ENCODE data around the gene CACNA1C.

CACNA1C gene

GRCh38 chr12:2543801-2544200, 491.0 kb downstream of the CACNA1C start:
- no peak for DNase-seq

GRCh38 chr12:2544230-2544629, 491.4 kb downstream of the CACNA1C start:
- DNase-seq, result no peak

GRCh38 chr12:2547273-2548044, 494.7 kb downstream of the CACNA1C start:
- no peak for DNase-seq

- no peak for DNase-seq
Observed at GRCh38 chr12:2548081-2548480, 495.3 kb downstream of the CACNA1C start.

- no peak for DNase-seq
Observed at GRCh38 chr12:2550561-2551411, 498.0 kb downstream of the CACNA1C start.

- no peak for DNase-seq
Observed at GRCh38 chr12:2551412-2551900, 498.7 kb downstream of the CACNA1C start.

DNA sequence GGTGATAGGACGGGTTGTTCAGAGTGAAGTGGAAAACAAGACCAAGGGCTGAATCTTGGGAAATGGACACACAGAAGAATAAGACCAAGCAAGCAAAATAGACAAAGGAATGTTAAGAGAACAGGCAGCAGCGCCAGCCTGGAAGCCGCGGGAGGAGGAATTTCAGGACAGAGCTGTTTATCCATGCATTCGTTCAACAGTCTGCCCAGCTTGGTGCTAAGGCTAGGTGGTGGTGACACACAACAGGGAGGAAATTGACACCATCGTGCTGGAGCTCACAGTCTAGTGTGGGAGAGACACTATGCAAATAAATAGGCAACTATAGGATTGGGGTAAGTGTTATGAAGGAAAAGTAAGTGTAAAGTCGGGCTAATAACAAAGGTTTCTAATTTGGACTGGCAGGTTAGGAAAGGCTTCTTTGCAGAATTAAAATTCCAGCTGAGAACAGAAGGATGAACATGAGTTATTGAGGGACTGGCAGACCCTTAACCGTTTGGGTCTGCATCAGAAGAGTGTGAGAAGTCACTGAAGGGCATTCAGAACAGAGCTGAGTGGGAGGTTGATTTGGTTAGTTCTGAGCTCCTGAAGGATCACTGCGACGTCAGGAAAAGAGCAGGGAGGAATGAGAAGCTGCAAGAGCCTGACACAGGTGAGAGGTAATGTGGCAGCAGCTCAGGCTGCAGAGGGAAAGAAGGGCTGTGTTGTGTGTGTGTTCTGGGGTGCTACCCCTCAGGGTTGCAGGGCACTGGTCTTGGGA, 499.4 kb downstream of the CACNA1C start:
- DNase-seq, result no peak

- DNase-seq, result no peak
Observed at GRCh38 chr12:2553388-2554126, 500.8 kb downstream of the CACNA1C start.

DNA sequence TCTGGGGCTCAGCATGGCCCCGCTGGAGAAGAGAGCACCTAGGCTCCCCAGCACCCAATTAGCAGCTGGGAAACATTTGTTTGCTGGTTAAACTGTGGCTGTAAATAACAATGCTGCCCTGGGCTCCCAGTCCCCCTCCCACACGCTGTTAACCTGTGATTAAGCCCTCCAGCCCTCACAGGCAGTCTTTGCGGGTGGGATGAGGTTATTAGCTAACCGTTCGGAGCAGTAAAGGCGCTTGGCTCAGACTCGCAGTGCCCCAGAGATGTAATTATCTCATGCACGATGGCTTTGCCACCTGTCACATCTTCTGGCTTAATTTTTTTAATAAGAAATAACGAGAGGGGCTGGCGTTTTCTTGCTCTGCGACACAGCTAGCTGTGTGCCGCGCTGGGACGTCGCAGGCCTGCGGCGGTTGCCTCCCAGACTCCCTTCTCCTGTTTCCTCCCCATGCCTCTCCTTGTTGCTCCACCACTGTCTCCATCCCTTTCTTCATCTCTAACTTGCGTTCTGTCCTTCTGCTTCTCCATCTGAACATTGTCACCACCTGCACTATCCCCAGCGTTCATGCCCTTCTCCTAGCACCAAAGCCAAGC, 502.8 kb downstream of the CACNA1C start:
- DNase-seq, result no peak

DNA sequence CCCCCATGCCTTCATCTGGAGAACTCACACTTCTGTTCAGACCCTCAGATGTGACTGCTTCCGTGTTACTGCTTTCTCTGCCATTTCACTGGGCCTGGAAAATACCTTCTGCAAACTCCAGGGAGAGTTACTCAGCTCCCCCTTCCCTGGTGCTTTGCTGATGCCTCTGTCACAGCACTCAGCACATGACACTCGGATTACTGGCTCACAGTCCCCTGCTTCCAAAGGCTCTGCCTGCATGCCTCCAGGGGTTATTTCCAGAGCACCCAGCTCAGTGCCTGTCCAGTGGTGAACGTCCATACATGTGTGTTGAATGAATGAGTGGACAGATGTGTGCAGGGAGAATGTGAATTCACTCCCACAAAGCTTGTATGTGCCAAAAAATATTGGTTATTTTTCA, 504.8 kb downstream of the CACNA1C start:
- no peak for DNase-seq

- no peak for DNase-seq
Observed at GRCh38 chr12:2559931-2560330, 507.1 kb downstream of the CACNA1C start.

GRCh38 chr12:2560356-2560755, 507.6 kb downstream of the CACNA1C start:
- DNase-seq, result no peak

GRCh38 chr12:2561367-2561766, 508.6 kb downstream of the CACNA1C start:
- no peak for DNase-seq

DNA sequence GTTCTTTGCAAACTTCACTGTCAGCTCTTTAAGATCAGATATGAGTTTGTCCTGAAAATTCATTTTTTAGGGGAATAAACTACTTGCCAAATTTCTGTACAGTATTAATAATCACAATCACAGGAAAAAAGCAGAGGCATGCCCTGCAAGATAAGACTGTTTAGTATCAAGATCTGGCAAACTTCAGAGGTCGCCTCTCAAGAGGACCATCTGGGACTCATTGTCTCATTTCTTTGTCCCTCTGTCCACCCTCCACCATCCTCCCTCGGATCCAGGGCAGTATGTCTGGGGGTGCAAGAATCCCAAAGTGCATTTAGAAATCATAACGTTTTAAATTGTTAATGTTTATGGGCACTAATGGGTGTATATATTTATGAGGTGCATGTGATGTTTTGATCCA, 509.6 kb downstream of the CACNA1C start:
- no peak for DNase-seq

DNA sequence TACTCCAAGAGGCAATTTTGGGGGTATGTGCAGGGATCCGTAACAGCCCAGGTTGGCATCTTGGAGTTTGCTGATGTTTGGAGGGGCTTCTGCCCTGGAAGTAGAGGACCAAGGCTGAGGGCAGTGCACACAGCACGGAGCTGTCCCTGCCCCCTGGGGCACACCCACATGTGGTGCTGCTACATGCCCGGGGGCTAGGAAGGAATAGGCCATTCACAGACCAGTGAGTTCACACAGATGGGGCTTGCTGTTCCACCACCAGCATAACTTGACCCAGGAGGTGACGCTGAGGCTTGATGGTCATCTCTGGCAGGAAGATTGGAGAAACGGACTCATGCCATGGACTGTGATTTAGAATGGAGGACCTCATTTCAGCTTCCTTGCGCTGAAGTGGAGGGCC, 510.9 kb downstream of the CACNA1C start:
- no peak for DNase-seq

- DNase-seq, result no peak
Observed at GRCh38 chr12:2566161-2566560, 513.4 kb downstream of the CACNA1C start.

GRCh38 chr12:2567711-2568110, 514.9 kb downstream of the CACNA1C start:
- DNase-seq, result no peak

DNA sequence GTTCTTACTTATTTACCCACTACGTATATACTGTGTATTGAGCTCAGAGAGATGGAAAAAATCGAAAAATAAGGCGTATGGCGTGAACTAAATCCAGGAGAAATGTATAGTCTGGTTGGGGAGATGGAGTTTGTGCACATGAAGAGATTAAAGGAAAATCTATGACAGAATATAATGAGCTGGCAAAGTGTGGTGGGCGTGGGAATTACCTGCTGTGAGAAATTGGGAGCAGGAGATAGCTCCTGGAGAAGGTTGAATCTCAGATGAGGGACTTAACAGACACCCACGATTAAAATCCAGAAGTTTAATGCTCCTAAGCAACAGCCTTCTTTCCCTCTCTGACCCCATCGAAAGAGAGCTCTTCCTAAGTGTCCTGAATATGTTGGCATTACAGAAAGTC, 517.8 kb downstream of the CACNA1C start:
- DNase-seq, result no peak

- DNase-seq, result no peak
Observed at GRCh38 chr12:2574355-2574935, 521.7 kb downstream of the CACNA1C start.

GRCh38 chr12:2575245-2575644, 522.5 kb downstream of the CACNA1C start:
- no peak for DNase-seq

DNA sequence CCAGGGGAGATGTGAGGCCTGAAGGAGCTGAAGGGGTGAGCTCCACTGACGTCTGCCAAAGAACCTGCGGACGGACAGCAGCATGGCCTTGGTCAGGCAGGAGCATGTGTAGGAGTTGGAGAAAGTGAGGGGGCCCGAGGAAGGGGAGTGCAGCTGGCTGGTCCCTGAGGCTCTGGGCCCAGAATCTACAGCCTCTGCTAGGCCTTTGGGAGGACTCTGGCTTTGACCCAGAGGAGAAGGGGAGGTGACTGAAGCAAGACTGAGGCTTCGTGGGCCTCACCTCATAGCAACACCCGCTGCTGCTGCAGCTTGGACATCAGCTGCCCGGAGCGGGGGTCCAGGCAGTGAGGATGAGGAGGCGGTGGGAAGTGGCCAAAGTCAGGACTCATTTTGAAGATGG, 525.4 kb downstream of the CACNA1C start:
- no peak for DNase-seq

DNA sequence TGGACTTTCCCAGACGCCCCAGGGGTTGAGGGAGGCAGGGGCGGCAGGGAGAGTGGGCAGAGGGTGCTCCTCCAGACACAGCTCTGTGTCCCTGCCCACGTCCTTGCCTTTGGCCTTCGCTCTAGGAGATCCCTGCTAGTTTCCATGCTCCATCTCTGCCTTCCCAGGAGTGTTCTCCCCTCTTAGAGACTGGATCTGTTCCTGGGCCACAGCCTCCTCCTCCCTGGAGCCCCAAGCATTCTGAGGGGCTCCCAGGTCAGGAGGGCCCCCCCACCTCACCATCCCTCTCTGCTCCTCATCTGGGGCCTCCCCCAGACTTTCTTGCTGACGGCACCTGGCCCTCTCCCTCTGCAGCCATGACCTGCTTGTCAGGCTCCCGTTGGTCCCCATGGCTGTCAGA, 526.0 kb downstream of the CACNA1C start:
- no peak for DNase-seq
